DND-41 (cell line): ENCODE data around the gene TMEM245.
"Not testable (repeated sequence)": the region's sequence is repeated elsewhere in the genome, so short reads cannot be mapped to it uniquely, and the experiment has no call there.

Experiments used
- ATAC-seq: fragments of 200-7000 bp; cut with Tn5 transposase; 3 replicates; pipeline ENCODE4 v1.9.1; 2021; ENCODE audit warnings: low read depth; ENCODE audit not compliant: insufficient read depth
- DNase-seq: peaks from one replicate; pipeline ENCODE4 v3.0.0-alpha.2; 2020
- H2AFZ ChIP-seq: 2 replicates; pipeline ENCODE4 v1.6.0; 2012; ENCODE audit warnings: low read depth, low read length
- H3K27ac ChIP-seq: 2 replicates; pipeline ENCODE4 v1.5.1; 2012; ENCODE audit warnings: low read length, inconsistent platforms
- H3K27me3 ChIP-seq: fragments of 200-600 bp; sonication (generic); 2 replicates; pipeline ENCODE4 v1.6.0; 2012; ENCODE audit warnings: low read length, mild to moderate bottlenecking, inconsistent platforms; ENCODE audit not compliant: insufficient read depth, poor library complexity
- H3K36me3 ChIP-seq: 2 replicates; pipeline ENCODE4 v1.5.1; 2012; ENCODE audit warnings: low read length, inconsistent platforms; ENCODE audit not compliant: insufficient read depth
- H3K4me1 ChIP-seq: 2 replicates; pipeline ENCODE4 v1.5.1; 2012; ENCODE audit warnings: mild to moderate bottlenecking, low read length; ENCODE audit not compliant: insufficient read depth
- H3K4me2 ChIP-seq: 2 replicates; pipeline ENCODE4 v1.6.0; 2012; ENCODE audit warnings: mild to moderate bottlenecking, moderate library complexity, low read length, inconsistent platforms; ENCODE audit not compliant: insufficient read depth
- H3K4me3 ChIP-seq, 2 experiments: fragments of 200-600 bp in 1 of 2; shearing (Covaris generic) in 1 of 2; 2 replicates each; pipeline ENCODE4 v1.5.1; 2012 to 2016; ENCODE audit warnings: inconsistent platforms in 2 of 2, low read length in 2 of 2, mild to moderate bottlenecking in 2 of 2, low read depth in 1 of 2, moderate library complexity in 1 of 2
- H3K79me2 ChIP-seq: 2 replicates; pipeline ENCODE4 v1.6.0; 2012; ENCODE audit warnings: low read length, inconsistent platforms; ENCODE audit not compliant: insufficient read depth
- H3K9ac ChIP-seq: 2 replicates; pipeline ENCODE4 v1.6.0; 2012; ENCODE audit warnings: low read depth, mild to moderate bottlenecking, inconsistent platforms, low read length, moderate library complexity
- H3K9me3 ChIP-seq: 2 replicates; pipeline ENCODE4 v1.5.1; 2012; ENCODE audit warnings: low read length, moderate library complexity, mild to moderate bottlenecking, inconsistent platforms; ENCODE audit not compliant: insufficient read depth, severe bottlenecking
- H4K20me1 ChIP-seq: 2 replicates; pipeline ENCODE4 v1.6.0; 2012; ENCODE audit warnings: low read length; ENCODE audit not compliant: insufficient read depth
- EZH2 ChIP-seq: IDR thresholded peaks from 3 replicates; pipeline ENCODE4 v1.6.1; 2012; ENCODE audit warnings: borderline replicate concordance, low read depth, mild to moderate bottlenecking, moderate library complexity, low read length, inconsistent platforms; ENCODE audit not compliant: severe bottlenecking
- TF ChIP-seq, protein P1 (sequence below): IDR thresholded peaks from 2 replicates; pipeline ENCODE4 v1.5.1; 2012; ENCODE audit warnings: borderline replicate concordance, low read length, moderate library complexity, mild to moderate bottlenecking; ENCODE audit not compliant: poor library complexity, severe bottlenecking; ENCODE audit errors: extremely low read depth

The TMEM245 gene

DNA sequence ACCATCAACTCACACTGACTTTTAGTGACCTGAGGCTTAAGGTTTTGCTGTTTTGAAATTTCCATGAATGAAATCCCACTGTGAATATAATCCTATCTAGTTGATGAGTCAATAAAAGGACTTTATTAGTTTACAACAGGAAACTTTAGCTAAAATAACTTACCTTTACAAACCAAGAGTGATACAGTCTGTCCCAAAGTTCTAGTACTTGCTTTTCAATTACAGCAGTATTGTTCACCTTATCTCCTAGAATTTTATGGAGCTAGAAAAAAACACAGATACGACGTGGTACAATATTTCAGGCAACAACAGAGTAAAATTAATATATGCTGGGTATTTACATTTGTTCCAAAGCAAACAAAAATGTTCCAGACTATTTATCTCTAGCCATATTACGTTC, 59.6 kb downstream of the TMEM245 start:
- Histone ChIP-seq H3K4me3 (no peak overlapping the region), H3K27me3 (no peaks in the 10 kb centered on the region), H3K9ac (no peak overlapping the region), H4K20me1 (no peaks in the 10 kb centered on the region), H3K4me2 (no peak overlapping the region), H3K9me3 (no peaks in the 10 kb centered on the region), H3K27ac (no peak overlapping the region), H2AFZ (no peak overlapping the region), H3K36me3 (peaks cover 77% of the 10 kb centered on the region), H3K4me1 (no peaks in the 10 kb centered on the region), H3K79me2 (0 out of 2 replicates have a peak, but pooled peaks cover 2% of the 10 kb centered on the region)
- ATAC-seq, result no peak
- DNase-seq, result no peak
- TF ChIP-seq EZH2, result no peak
- TF ChIP-seq, protein P1, sequence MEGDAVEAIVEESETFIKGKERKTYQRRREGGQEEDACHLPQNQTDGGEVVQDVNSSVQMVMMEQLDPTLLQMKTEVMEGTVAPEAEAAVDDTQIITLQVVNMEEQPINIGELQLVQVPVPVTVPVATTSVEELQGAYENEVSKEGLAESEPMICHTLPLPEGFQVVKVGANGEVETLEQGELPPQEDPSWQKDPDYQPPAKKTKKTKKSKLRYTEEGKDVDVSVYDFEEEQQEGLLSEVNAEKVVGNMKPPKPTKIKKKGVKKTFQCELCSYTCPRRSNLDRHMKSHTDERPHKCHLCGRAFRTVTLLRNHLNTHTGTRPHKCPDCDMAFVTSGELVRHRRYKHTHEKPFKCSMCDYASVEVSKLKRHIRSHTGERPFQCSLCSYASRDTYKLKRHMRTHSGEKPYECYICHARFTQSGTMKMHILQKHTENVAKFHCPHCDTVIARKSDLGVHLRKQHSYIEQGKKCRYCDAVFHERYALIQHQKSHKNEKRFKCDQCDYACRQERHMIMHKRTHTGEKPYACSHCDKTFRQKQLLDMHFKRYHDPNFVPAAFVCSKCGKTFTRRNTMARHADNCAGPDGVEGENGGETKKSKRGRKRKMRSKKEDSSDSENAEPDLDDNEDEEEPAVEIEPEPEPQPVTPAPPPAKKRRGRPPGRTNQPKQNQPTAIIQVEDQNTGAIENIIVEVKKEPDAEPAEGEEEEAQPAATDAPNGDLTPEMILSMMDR, result no peak

DNA sequence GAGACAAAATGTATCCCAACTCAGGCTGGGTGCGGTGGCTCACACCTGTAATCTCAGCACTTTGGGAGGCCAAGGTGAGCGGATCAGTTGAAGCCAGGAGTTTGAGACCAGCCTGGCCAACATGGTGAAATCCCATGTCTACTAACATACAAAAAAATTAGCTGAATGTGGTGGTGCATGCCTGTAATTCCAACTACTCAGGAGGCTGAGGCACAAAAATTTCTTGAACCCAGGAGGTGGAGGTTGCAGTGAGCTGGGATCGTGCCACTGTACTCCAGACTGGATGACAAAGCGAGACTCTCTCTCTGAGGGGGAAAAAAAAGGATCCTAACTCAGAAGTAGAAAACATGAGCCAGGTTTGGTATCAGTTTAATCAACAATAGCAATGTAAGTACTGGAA, 66.6 kb downstream of the TMEM245 start:
- H3K4me3 ChIP-seq, H3K4me2 ChIP-seq, H3K9ac ChIP-seq, H4K20me1 ChIP-seq, H3K27ac ChIP-seq, H3K9me3 ChIP-seq, ATAC-seq, H3K79me2 ChIP-seq, H3K4me1 ChIP-seq, DNase-seq, H3K27me3 ChIP-seq, H2AFZ ChIP-seq: not testable (repeated sequence)
- H3K36me3 ChIP-seq, result peaks cover 81% of the 10 kb centered on the region

DNA sequence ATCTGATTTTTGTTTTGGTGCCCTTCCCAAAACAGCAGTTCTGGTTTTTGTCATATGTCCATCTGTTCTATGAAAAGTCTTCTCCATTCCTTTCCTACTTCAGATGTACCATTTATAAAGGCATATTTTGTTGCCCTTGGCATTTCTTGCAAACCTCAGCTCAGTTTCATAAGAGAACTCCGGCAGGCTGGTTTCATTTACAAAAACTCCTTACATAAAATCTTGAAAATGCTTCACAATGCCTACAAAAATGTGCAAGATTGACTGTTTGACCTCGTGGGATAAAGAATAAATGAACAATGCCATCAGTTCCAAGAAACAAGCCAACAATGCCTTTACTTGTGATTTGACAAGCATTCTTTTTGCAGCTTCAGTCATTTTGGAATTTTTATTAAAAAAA, 67.3 kb downstream of the TMEM245 start:
- no peak overlapping the region for H3K27ac ChIP-seq
- TF ChIP-seq, protein P1, result no peak
- no peak for TF ChIP-seq EZH2
- no peaks in the 10 kb centered on the region for H4K20me1 ChIP-seq
- H2AFZ ChIP-seq, result no peak overlapping the region
- no peak for ATAC-seq
- H3K4me1 ChIP-seq, result no peaks in the 10 kb centered on the region
- H3K4me2 ChIP-seq, result no peak overlapping the region
- no peak for DNase-seq
- H3K27me3 ChIP-seq, result no peaks in the 10 kb centered on the region
- H3K79me2 ChIP-seq, result no peaks in the 10 kb centered on the region
- no peak overlapping the region for H3K4me3 ChIP-seq
- no peak overlapping the region for H3K9ac ChIP-seq
- no peaks in the 10 kb centered on the region for H3K9me3 ChIP-seq
- peaks cover 88% of the 10 kb centered on the region for H3K36me3 ChIP-seq

DNA sequence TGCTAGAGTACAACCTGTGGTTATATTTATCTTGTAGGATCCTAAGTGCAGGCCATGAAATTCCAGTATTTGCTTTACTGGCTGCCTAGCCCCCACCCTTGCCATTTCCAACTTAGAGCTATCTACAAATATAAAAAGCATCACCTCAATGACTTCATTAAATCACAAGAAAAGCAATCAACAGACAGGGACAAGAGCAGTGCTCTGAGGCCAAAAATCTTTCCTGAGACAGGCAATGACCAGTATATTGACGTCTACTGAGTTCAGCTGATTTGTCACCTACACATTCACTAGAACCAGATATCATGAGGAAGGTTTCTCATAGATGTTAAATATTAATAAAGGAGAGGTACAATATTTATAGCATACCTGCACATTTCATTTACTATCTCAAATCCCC, 68.0 kb downstream of the TMEM245 start:
- DNase-seq (no peak), ATAC-seq (no peak)
- Histone ChIP-seq H3K4me2 (no peak overlapping the region), H3K4me1 (no peaks in the 10 kb centered on the region), H3K4me3 (no peak overlapping the region), H3K9ac (no peak overlapping the region), H3K27ac (no peak overlapping the region), H3K27me3 (no peaks in the 10 kb centered on the region), H3K36me3 (peaks cover 89% of the 10 kb centered on the region), H4K20me1 (no peaks in the 10 kb centered on the region), H2AFZ (no peak overlapping the region), H3K9me3 (no peaks in the 10 kb centered on the region), H3K79me2 (no peaks in the 10 kb centered on the region)
- TF ChIP-seq, protein P1, result no peak
- TF ChIP-seq EZH2, result no peak
